ENCODE results near the gene ABI1. TPM values are rescaled to one million over a fixed set of nuclear protein-coding genes. Genes with fewer than 3 reads are reported as not detected.

ABI1 gene
- total and polyA plus RNA-seq, 2 donors (not counting 3 experiments of a cell fraction or from before 2014, with no cell fraction given): 58.8 to 59.1 TPM

GRCh38 chr10:26699631-26700030 is 161.1 kb downstream of the ABI1 start:
- POLR2A ChIA-PET: no interaction called here
- no peak overlapping the region for H3K4me3 ChIP-seq (replicated peaks in 1 of 3; ENCODE audit: insufficient read depth in 1 of 3, low read depth in 1 of 3, low read length in 3 of 3)
- no peak for TF ChIP-seq POLR2A (IDR thresholded peaks at IDR 0.05; ENCODE audit: low read depth, low read length)
- DNase-seq (ENCODE audit: low read depth, low spot score) (no peak), FAIRE-seq (no peak)
- H3K4me2 ChIP-seq (ENCODE audit: insufficient read depth, low read length): no peak overlapping the region
- H3K9me1 ChIP-seq (replicated peaks; ENCODE audit: control insufficient read depth, extremely low read depth, insufficient read depth, low read length): no peaks in the 10 kb centered on the region
- intact Hi-C loops (cut with micrococcal nuclease): loop anchor here (5.0 kb wide), 1 partner anchor 543 kb away; the partner anchor contains the start of gene ACBD5
- no peak overlapping the region for H3K27ac ChIP-seq (ENCODE audit: insufficient read depth, low read depth, low read length)
- no peak overlapping the region for H3K9ac ChIP-seq (replicated peaks; ENCODE audit: extremely low read depth, insufficient read depth, low read length)
- dilution Hi-C loops (cut with MboI; ENCODE audit: extremely low pct_ligation_motif_present, low sequenced_read_pairs): no loop called here
- no peaks in the 10 kb centered on the region for H4K20me1 ChIP-seq (replicated peaks; ENCODE audit: control insufficient read depth, extremely low read depth, insufficient read depth, low read length)
- no peaks in the 10 kb centered on the region for H3K36me3 ChIP-seq (ENCODE audit: control insufficient read depth in 2 of 2, extremely low read depth in 1 of 2, insufficient read depth in 2 of 2, low read length in 2 of 2)
- peaks cover 10% of the 10 kb centered on the region for H3K4me1 ChIP-seq (ENCODE audit: control insufficient read depth, extremely low read depth, insufficient read depth, low read length)
- H3K27me3 ChIP-seq (ENCODE audit: control insufficient read depth in 2 of 2, insufficient read depth in 2 of 2, low read length in 2 of 2): no peaks in the 10 kb centered on the region
- H3K9me3 ChIP-seq (replicated peaks; ENCODE audit: control insufficient read depth, insufficient read depth, low read length): no peaks in the 10 kb centered on the region
- no peak overlapping the region for H2AFZ ChIP-seq (ENCODE audit: low read depth, low read length)
- peaks cover 53% of the 10 kb centered on the region for H3K79me2 ChIP-seq (ENCODE audit: control insufficient read depth, insufficient read depth, low read length)
- CTCF ChIA-PET: no interaction called here
- no TSS peak for BruUV-seq (replicated peaks)

DNA sequence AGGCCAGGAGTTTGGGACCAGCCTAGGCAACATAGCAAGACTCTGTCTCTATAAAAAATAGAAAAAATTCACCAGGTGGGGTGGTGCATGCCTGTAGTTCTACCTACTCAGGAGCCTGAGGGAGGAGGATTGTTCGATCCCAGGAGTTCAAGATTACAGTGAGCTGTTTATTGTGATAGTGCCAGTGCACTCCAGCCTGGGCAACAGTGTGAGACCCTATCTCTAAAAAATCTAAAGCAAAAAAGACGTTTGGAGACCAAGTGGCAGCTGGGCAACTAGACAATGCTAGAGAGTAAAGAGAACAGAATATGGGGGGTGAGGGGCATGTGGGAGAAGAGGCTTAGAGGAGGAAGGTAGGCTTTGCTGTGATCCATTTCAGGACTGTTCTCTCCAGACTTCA is 161.8 kb downstream of the ABI1 start:
- no peaks in the 10 kb centered on the region for H3K9me3 ChIP-seq (replicated peaks; ENCODE audit: control insufficient read depth, insufficient read depth, low read length)
- no peak overlapping the region for H3K27ac ChIP-seq (ENCODE audit: insufficient read depth, low read depth, low read length)
- peak overlapping the region; percentile 96 for H3K4me2 ChIP-seq (ENCODE audit: insufficient read depth, low read length)
- no TSS peak for BruUV-seq (replicated peaks)
- H3K79me2 ChIP-seq (ENCODE audit: control insufficient read depth, insufficient read depth, low read length): peaks cover 53% of the 10 kb centered on the region
- DNase-seq (ENCODE audit: low read depth, low spot score): no peak
- H3K9ac ChIP-seq (replicated peaks; ENCODE audit: extremely low read depth, insufficient read depth, low read length): peak overlapping the region; percentile 66
- H3K27me3 ChIP-seq (ENCODE audit: control insufficient read depth in 2 of 2, insufficient read depth in 2 of 2, low read length in 2 of 2): no peaks in the 10 kb centered on the region
- H4K20me1 ChIP-seq (replicated peaks; ENCODE audit: control insufficient read depth, extremely low read depth, insufficient read depth, low read length): no peaks in the 10 kb centered on the region
- no peak for FAIRE-seq
- ChIA-PET CTCF (no interaction called here), POLR2A (no interaction called here)
- no peaks in the 10 kb centered on the region for H3K36me3 ChIP-seq (ENCODE audit: control insufficient read depth in 2 of 2, extremely low read depth in 1 of 2, insufficient read depth in 2 of 2, low read length in 2 of 2)
- no peak for TF ChIP-seq MAX (IDR thresholded peaks at IDR 0.05; ENCODE audit: insufficient read depth, insufficient read length)
- TF ChIP-seq CTCF (IDR thresholded peaks at IDR 0.05; ENCODE audit: extremely low read depth in 1 of 2, insufficient read depth in 1 of 2, low read depth in 1 of 2, low read length in 2 of 2): no peak
- no peak for TF ChIP-seq POLR2A (IDR thresholded peaks at IDR 0.05; ENCODE audit: low read depth, low read length)
- TF ChIP-seq FOS (IDR thresholded peaks at IDR 0.05; ENCODE audit: borderline replicate concordance, insufficient read depth, low read length): no peak
- TF ChIP-seq GATA2 (IDR thresholded peaks at IDR 0.05; ENCODE audit: insufficient read depth, insufficient read length, low read depth, low read length): no peak
- TF ChIP-seq JUN (IDR thresholded peaks at IDR 0.05; ENCODE audit: borderline replicate concordance, insufficient read depth, insufficient read length, low read depth): no peak
- TF ChIP-seq POLR2AphosphoS5 (IDR thresholded peaks at IDR 0.05; ENCODE audit: insufficient read depth, low read depth, low read length): no peak
- TF ChIP-seq MYC (IDR thresholded peaks at IDR 0.05; ENCODE audit: low read depth, low read length): no peak
- no peak for TF ChIP-seq EZH2 (IDR thresholded peaks at IDR 0.05; ENCODE audit: borderline replicate concordance, low read depth, low read length, severe bottlenecking)
- peak overlapping the region in 1 of 3 experiments; percentile 89 for H3K4me3 ChIP-seq (replicated peaks in 1 of 3; ENCODE audit: insufficient read depth in 1 of 3, low read depth in 1 of 3, low read length in 3 of 3)
- no peaks in the 10 kb centered on the region for H3K9me1 ChIP-seq (replicated peaks; ENCODE audit: control insufficient read depth, extremely low read depth, insufficient read depth, low read length)
- dilution Hi-C loops (cut with MboI; ENCODE audit: extremely low pct_ligation_motif_present, low sequenced_read_pairs) (no loop called here), intact Hi-C loops (cut with micrococcal nuclease) (loop anchor here (5.0 kb wide), 1 partner anchor 543 kb away; the partner anchor contains the start of gene ACBD5)
- peaks cover 10% of the 10 kb centered on the region for H3K4me1 ChIP-seq (ENCODE audit: control insufficient read depth, extremely low read depth, insufficient read depth, low read length)
- no peak overlapping the region for H2AFZ ChIP-seq (ENCODE audit: low read depth, low read length)
